ENCODE data around the gene IDH2. TPM values are rescaled to one million over a fixed set of nuclear protein-coding genes. Genes with fewer than 3 reads are reported as not detected.
"Not testable (repeated sequence)": the region's sequence is repeated elsewhere in the genome, so short reads cannot be mapped to it uniquely, and the experiment has no call there.

The IDH2 gene
- total RNA-seq (100 to 1,000 TPM in 1 of 5 experiments, 10 to 100 TPM in 4; 32.4 to 230 (median 33.7) TPM), polyA plus RNA-seq (10 to 100 TPM; 76.0 to 91.3 TPM), total RNA-seq (45.5 reads per million, percentile 69 among the genes with 10 or more reads in this experiment)

DNA sequence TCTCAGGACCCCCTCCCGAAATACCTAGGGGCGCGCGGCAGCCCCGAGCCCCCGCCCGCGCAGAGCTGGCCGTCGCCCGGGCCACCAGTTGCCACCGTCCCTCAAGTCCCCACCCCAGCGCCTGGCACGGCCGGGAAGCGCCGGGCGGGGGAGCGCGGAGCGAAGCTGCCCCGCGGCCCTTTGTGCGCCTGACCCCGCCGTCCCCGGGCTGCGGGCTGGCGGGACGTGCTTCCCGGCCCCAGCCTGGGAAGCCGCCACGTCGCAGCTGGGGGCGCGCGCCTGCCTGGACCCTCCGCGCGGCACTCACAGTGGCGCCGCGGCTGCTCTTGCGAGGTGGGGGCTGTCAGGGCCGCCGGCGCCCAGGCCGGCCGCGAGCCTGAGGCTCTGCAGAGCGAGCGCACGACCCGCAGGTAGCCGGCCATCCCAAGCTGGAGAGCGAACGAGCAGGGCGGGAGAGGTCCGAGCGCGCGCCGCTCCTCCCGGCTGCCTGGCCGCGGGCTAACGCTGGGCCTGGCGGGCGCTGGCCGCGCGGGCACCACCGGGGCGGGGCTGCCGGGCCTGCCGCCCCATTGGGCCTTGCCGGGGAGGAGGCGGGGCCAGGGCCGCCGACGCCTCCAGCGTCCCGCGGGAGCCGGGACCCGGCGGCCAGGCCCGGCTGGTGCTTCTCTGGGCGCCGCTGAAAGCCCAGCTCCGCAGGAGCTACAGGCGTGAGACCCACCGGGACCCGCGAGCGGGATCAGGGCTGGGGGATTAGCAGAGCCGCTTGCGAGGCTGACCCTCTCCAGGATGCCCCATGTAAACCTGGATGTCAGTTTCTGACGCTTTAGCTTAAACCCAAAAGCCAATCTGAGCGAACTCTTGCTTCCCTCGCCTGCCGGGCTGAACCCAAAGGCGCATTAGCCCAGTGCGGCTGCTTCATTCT lies at the start of gene IDH2:
Gene IDH2, minus strand, starts transcription at position 500 of the 922 bp plus-strand sequence. Its CDS starts 78 bp downstream, at position 422.
- peak; percentile 60 to 86 (median 74) for DNase-seq
- ATAC-seq = peak; percentile 89
- Mint-ChIP-seq H3K9me3 (peaks cover 0 to 3% (median 0%) of the 10 kb centered on the region in 11 donors), H3K27me3 (peaks cover 0 to 24% (median 0%) of the 10 kb centered on the region in 5 donors), H3K4me1 (peaks cover 43 to 60% (median 52%) of the 10 kb centered on the region in 7 donors), H3K4me3 (peak within 1 kb of the TSS; percentile 82 to 97 (median 92)), H3K27ac (peak within 1 kb of the TSS; percentile 94 to 99 (median 98)), H3K36me3 (peaks cover 0 to 26% (median 0%) of the 10 kb centered on the region in 5 donors)
- no peaks in the 10 kb centered on the region for H3K9me3 ChIP-seq (ENCODE audit: control insufficient read depth in 2 of 3, low read length in 3 of 3)
- H3K27ac ChIP-seq (ENCODE audit: low read depth, low read length) = peak within 1 kb of the TSS; percentile 90
- intact Hi-C loops (cut with micrococcal nuclease) = loop anchor here (1.0 to 5.0 kb wide), 9 partner anchors 100 to 830 kb away; partner anchors contain the start of genes GDPGP1 (in 2 of the 2), BLM (in 1 of the 2), HDDC3 (in 1 of the 2) and NGRN (in 1 of the 2)
- no peaks in the 10 kb centered on the region for H3K27me3 ChIP-seq (ENCODE audit: control insufficient read depth in 2 of 2, insufficient read depth in 2 of 2, low read length in 2 of 2)
- H3K4me1 ChIP-seq (ENCODE audit: control insufficient read depth in 2 of 2, insufficient read depth in 2 of 2, low read length in 2 of 2) = peaks cover 38 to 44% of the 10 kb centered on the region in 2 donors
- no peaks in the 10 kb centered on the region for H3K36me3 ChIP-seq (ENCODE audit: control insufficient read depth in 2 of 3, insufficient read depth in 3 of 3, low read length in 3 of 3)
- ChIA-PET CTCF (interaction anchor here (1.1 kb wide), 1 partner anchor 39 kb away, joined by 4 read pairs; no protein-coding TSS in a partner anchor), POLR2A (interaction anchor here (0.5 to 2.5 kb wide), 12 partner anchors 9 to 833 kb away, joined by 3 to 14 read pairs (median 4); partner anchors contain the start of genes CIB1, GDPGP1, NGRN and SEMA4B)
- peak within 1 kb of the TSS; percentile 78 for H3K4me3 ChIP-seq (ENCODE audit: low read length)

DNA sequence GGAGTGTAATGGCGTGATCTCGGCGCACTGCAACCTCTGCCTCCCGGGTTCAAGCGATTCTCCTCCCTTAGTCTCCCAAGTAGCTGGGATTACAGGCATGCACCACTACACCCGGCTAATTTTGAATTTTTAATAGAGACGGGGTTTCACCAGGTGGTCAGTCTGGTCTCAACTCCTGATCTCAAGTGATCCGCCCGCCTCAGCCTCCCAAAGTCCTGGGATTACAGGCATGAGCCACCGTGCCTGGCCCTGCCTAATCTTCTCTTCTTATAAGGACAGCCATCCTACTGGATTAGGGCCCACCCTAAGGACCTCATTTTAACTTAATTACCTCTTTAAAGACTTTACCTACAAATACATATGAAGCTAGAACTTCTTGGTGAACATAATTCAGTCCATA lies 48.3 kb upstream of the IDH2 start:
- H3K36me3 ChIP-seq (ENCODE audit: control insufficient read depth in 2 of 3, insufficient read depth in 3 of 3, low read length in 3 of 3); H3K27ac Mint-ChIP-seq; H3K36me3 Mint-ChIP-seq; H3K9me3 Mint-ChIP-seq; intact Hi-C loops (cut with micrococcal nuclease); H3K27me3 ChIP-seq (ENCODE audit: control insufficient read depth in 2 of 2, insufficient read depth in 2 of 2, low read length in 2 of 2); H3K9me3 ChIP-seq (ENCODE audit: control insufficient read depth in 2 of 3, low read length in 3 of 3); H3K27ac ChIP-seq (ENCODE audit: low read depth, low read length); H3K27me3 Mint-ChIP-seq; H3K4me3 ChIP-seq (ENCODE audit: low read length); DNase-seq; H3K4me1 ChIP-seq (ENCODE audit: control insufficient read depth in 2 of 2, insufficient read depth in 2 of 2, low read length in 2 of 2); ATAC-seq; H3K4me3 Mint-ChIP-seq: not testable (repeated sequence)
- POLR2A ChIA-PET = interaction anchor here (0.5 kb wide), 1 partner anchor 215 kb away, joined by 4 read pairs; no protein-coding TSS in a partner anchor
- CTCF ChIA-PET = interaction anchor here (0.9 to 1.0 kb wide), 2 partner anchors 11 to 68 kb away, joined by 3 read pairs; no protein-coding TSS in a partner anchor
- H3K4me1 Mint-ChIP-seq = peaks cover 0 to 18% (median 0%) of the 10 kb centered on the region in 7 donors

DNA sequence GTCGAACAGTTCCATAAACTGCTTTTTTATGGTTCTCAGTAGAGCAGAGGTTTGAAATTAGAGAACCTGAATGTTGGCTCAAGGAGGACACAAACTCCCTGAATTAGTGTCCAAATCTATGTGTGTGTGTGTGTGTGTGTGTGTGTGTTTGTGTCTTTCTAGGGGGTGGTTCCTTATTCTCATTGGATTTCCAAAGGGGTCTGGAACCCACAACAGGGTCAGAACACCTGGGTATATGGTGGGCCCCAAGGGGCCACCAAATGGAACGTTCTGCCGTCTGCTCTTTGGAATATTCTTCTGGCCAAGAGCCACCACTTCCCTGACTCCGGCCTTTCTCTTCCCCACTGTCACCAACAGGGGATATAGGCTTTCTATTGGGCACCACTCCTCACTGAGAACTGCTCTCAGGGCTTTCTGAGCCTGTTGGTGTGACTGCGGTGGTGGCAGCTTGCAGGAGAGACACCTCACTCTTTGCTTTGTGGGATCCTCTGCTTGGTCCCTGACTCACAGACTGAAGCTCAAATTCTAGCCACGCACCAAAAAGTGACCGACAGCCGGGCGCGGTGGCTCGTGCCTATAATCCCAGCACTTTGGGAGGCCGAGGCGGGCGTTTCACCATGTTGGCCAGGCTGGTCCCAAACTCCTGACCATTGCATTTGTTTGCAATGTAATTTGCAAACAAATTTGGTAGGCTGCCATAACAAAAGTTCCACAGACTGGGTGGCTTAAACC lies 47.5 kb upstream of the IDH2 start:
- ATAC-seq (no peak), DNase-seq (no peak)
- Mint-ChIP-seq H3K4me3 (no peak overlapping the region), H3K9me3 (peaks cover 0 to 1% (median 0%) of the 10 kb centered on the region in 11 donors), H3K27me3 (no peaks in the 10 kb centered on the region), H3K27ac (no peak overlapping the region), H3K4me1 (peaks cover 0 to 18% (median 4%) of the 10 kb centered on the region in 7 donors), H3K36me3 (no peaks in the 10 kb centered on the region)
- Histone ChIP-seq H3K9me3 (ENCODE audit: control insufficient read depth in 2 of 3, low read length in 3 of 3) (no peaks in the 10 kb centered on the region), H3K27me3 (ENCODE audit: control insufficient read depth in 2 of 2, insufficient read depth in 2 of 2, low read length in 2 of 2) (no peaks in the 10 kb centered on the region), H3K4me1 (ENCODE audit: control insufficient read depth in 2 of 2, insufficient read depth in 2 of 2, low read length in 2 of 2) (no peaks in the 10 kb centered on the region), H3K4me3 (ENCODE audit: low read length) (no peak overlapping the region), H3K27ac (ENCODE audit: low read depth, low read length) (no peak overlapping the region), H3K36me3 (ENCODE audit: control insufficient read depth in 2 of 3, insufficient read depth in 3 of 3, low read length in 3 of 3) (no peaks in the 10 kb centered on the region)
- ChIA-PET POLR2A (no interaction called here), CTCF (interaction anchor here (0.7 to 0.8 kb wide), 2 partner anchors 162 to 418 kb away, joined by 3 read pairs; no protein-coding TSS in a partner anchor)
- intact Hi-C loops (cut with micrococcal nuclease) = no loop called here

DNA sequence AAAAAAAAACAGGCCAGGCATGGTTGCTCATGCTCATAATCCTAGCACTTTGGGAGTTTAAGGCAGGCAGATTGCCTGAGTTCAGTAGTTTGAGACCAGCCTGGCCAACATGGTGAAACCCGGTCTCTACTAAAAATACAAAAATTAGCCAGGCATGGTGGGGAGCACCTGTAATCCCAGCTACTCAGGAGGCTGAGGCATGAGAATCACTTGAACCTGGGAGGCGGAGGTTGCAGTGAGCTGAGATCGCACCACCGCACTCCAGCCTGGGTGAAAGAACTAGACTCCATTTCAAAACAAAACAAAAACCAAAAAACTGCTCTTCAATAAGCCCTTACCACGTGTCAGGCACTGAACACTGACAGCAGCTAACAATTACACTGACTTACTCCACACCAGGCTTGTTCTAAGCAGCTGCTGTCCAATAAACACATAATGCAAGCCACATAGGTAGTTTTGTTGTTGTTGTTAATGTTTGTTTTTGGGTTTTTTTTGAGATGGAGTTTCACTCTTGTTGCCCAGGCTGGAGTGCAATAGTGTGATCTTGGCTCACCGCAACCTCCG lies 44.0 kb upstream of the IDH2 start:
- CTCF ChIA-PET; ATAC-seq; H3K9me3 ChIP-seq (ENCODE audit: control insufficient read depth in 2 of 3, low read length in 3 of 3); H3K27me3 Mint-ChIP-seq; H3K4me3 ChIP-seq (ENCODE audit: low read length); H3K27ac ChIP-seq (ENCODE audit: low read depth, low read length); H3K27me3 ChIP-seq (ENCODE audit: control insufficient read depth in 2 of 2, insufficient read depth in 2 of 2, low read length in 2 of 2); H3K9me3 Mint-ChIP-seq; H3K27ac Mint-ChIP-seq; DNase-seq; H3K4me1 ChIP-seq (ENCODE audit: control insufficient read depth in 2 of 2, insufficient read depth in 2 of 2, low read length in 2 of 2); intact Hi-C loops (cut with micrococcal nuclease); H3K4me3 Mint-ChIP-seq; H3K36me3 ChIP-seq (ENCODE audit: control insufficient read depth in 2 of 3, insufficient read depth in 3 of 3, low read length in 3 of 3); H3K36me3 Mint-ChIP-seq; POLR2A ChIA-PET: not testable (repeated sequence)
- H3K4me1 Mint-ChIP-seq = peaks cover 4 to 31% (median 13%) of the 10 kb centered on the region in 7 donors

DNA sequence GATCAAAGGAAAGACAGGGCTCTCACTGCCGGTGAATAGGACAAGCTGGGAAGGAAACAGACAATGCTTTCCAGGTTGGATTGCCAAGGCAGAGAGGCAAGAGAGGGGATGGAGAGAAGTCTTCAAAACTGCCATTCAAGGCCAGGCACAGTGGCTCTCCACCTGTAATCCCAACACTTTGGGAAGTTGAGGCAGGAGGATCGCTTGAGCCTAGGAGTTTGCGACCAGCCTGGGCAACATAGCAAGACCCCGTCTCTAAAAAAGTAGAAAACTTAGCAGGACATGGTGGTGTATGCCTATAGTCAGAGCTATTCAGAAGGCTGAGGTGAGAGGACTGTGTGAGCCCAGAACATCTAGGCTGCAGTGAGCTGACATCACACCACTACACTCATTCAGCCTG lies 43.5 kb upstream of the IDH2 start:
- H3K4me1 Mint-ChIP-seq = peaks cover 6 to 31% (median 16%) of the 10 kb centered on the region in 7 donors
- Histone ChIP-seq H3K36me3 (ENCODE audit: control insufficient read depth in 2 of 3, insufficient read depth in 3 of 3, low read length in 3 of 3) (no peaks in the 10 kb centered on the region), H3K4me3 (ENCODE audit: low read length) (no peak overlapping the region), H3K27me3 (ENCODE audit: control insufficient read depth in 2 of 2, insufficient read depth in 2 of 2, low read length in 2 of 2) (no peaks in the 10 kb centered on the region), H3K9me3 (ENCODE audit: control insufficient read depth in 2 of 3, low read length in 3 of 3) (no peaks in the 10 kb centered on the region), H3K4me1 (ENCODE audit: control insufficient read depth in 2 of 2, insufficient read depth in 2 of 2, low read length in 2 of 2) (peaks cover 0 to 4% of the 10 kb centered on the region in 2 donors), H3K27ac (ENCODE audit: low read depth, low read length) (no peak overlapping the region)
- DNase-seq = no peak
- ATAC-seq = no peak
- no peak overlapping the region for H3K27ac Mint-ChIP-seq
- peaks cover 0 to 5% (median 0%) of the 10 kb centered on the region in 11 donors for H3K9me3 Mint-ChIP-seq
- POLR2A ChIA-PET = no interaction called here
- no peak overlapping the region for H3K4me3 Mint-ChIP-seq
- H3K36me3 Mint-ChIP-seq = peaks cover 0 to 3% (median 0%) of the 10 kb centered on the region in 5 donors
- CTCF ChIA-PET = no interaction called here
- peaks cover 0 to 2% (median 0%) of the 10 kb centered on the region in 5 donors for H3K27me3 Mint-ChIP-seq
- intact Hi-C loops (cut with micrococcal nuclease) = no loop called here

DNA sequence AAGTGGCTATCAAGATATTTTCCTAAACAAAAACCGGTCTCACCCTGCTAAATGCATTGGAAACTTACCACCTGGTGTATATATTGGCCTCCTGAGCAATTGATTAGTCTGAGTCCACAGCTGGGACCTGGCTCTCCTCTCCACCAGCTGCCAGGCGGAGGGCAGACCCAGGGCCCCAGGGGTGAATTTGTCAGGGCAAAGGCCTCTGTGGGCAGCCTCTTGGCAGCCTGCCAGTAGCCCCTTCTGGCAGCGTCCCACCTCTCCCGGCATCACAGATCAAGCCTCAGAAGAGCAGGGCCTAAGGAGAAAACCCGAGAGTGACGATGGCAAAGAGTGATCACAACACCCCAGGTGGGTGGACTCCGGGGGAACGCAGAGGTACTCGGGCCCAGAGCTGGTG lies 43.0 kb upstream of the IDH2 start:
- peaks cover 0 to 4% of the 10 kb centered on the region in 2 donors for H3K4me1 ChIP-seq (ENCODE audit: control insufficient read depth in 2 of 2, insufficient read depth in 2 of 2, low read length in 2 of 2)
- Mint-ChIP-seq H3K4me3 (peak overlapping the region in 1 of 10 donors; percentile 6), H3K27me3 (peaks cover 0 to 2% (median 0%) of the 10 kb centered on the region in 5 donors), H3K36me3 (peaks cover 0 to 3% (median 0%) of the 10 kb centered on the region in 5 donors), H3K27ac (peak overlapping the region in 3 of 9 donors; percentile 2 to 79 (median 51)), H3K4me1 (peaks cover 6 to 31% (median 16%) of the 10 kb centered on the region in 7 donors), H3K9me3 (peaks cover 0 to 5% (median 0%) of the 10 kb centered on the region in 11 donors)
- intact Hi-C loops (cut with micrococcal nuclease) = no loop called here
- DNase-seq (no peak), ATAC-seq (no peak)
- no peak overlapping the region for H3K27ac ChIP-seq (ENCODE audit: low read depth, low read length)
- ChIA-PET POLR2A (no interaction called here), CTCF (interaction anchor here (0.6 kb wide), 1 partner anchor 132 kb away, joined by 4 read pairs; no protein-coding TSS in a partner anchor)
- no peaks in the 10 kb centered on the region for H3K27me3 ChIP-seq (ENCODE audit: control insufficient read depth in 2 of 2, insufficient read depth in 2 of 2, low read length in 2 of 2)
- no peak overlapping the region for H3K4me3 ChIP-seq (ENCODE audit: low read length)
- no peaks in the 10 kb centered on the region for H3K9me3 ChIP-seq (ENCODE audit: control insufficient read depth in 2 of 3, low read length in 3 of 3)
- H3K36me3 ChIP-seq (ENCODE audit: control insufficient read depth in 2 of 3, insufficient read depth in 3 of 3, low read length in 3 of 3) = no peaks in the 10 kb centered on the region
